CD4-positive, alpha-beta T cell treated with Interleukin-12 subunit alpha and Interleukin-12 subunit beta, for 1 hour (primary cell): ENCODE results near the gene CTAG1A.
"Not testable (repeated sequence)": the region's sequence is repeated elsewhere in the genome, so short reads cannot be mapped to it uniquely, and the experiment has no call there.

Experiments used
- DNase-seq: peaks from one replicate; pipeline ENCODE4 v3.0.0-alpha.2; 2020

The CTAG1A gene

DNA sequence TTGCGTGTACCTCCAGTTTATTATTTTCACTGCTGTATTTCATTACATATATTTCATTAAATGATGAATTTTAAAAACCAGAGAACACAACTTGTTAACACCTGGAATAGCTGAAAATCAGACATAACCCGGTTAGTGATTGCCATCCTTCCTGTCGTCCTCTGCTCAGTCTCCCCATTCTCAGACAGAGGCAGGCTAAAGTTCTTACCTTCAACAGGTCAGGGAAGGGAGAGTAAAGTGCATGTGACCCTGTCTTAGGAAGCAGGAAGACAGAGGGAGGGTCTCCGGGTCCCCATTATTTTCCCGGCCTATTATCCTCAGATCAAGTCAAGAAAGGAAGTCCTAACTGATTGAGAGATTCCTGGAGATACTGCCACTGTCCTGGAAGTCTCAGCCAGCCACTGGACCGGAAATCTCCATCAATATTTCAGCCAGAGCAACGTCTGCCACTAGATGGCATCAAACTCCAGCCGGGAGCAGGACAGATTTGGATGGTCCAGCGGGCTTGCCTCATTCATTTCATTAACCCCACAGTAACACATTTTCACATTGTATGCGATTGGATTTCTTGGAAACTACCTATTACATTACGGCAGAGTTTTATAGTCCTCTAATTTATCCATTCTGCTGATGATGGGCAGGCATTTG is 36.0 kb downstream of the CTAG1A start:
- DNase-seq, result not testable (repeated sequence)

DNA sequence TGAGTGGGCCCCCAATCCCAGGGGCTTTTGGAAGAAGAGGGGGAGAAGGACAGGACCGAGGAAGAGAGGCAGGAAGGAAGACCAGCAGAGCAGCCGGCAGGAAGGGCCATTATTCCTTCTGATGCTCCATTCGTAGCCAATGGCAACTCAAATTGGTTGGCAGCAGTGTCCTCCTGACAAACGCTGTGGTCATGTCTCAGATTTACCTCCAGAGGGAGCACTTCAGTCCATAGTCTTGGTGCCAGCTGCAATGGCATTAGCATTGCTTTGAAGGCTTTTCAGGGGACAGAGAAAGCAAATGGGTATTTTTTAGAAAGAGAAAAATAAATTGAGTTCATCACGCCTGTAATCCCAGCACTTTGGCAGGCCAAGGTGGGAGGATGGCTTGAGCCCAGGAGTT is 44.0 kb downstream of the CTAG1A start:
- not testable (repeated sequence) for DNase-seq

DNA sequence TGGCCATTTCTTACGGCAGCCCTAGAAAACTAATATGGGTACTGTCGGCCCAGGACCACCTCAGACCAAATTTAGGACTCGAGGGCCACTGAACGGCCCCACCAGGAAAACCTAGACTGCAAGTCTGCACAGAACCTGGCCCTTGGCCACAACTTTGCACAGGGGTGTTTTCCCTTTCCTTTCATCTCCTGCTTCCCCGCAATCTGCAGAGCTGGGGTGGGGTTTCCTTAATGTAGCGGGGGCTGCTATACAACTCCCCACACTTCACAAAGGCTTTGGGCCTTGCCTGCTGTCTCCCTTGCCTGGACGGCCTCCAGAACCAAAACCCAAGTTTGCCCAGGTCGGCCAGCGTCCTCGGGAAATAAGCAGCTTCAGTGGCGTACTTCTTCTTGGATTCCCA is 46.0 kb downstream of the CTAG1A start:
- not testable (repeated sequence) for DNase-seq

DNA sequence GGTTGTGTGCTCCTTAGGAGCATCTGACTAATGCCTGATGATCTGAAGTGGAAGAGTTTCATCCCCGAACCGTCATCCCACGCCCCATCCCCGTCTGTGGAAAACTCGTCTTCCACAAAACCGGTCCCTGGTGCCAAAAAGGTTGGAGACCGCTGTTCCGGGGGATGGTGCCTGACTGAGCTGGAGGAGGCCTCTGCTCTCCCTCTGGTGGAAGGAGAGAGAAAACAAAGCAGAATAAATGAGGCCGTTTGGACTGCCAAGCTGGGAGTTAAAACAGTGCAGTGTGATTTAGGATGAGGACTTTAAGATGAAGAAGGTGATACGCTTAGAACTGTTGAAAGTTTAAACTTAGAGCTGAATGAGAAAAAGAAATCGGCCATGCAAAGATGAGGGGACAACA is 48.7 kb downstream of the CTAG1A start:
- DNase-seq, result not testable (repeated sequence)
